Panc1 (cell line): ENCODE results near the gene PRMT9. TPM values are rescaled to one million over a fixed set of nuclear protein-coding genes. Genes with fewer than 3 reads are reported as not detected.

Source experiments
- ATAC-seq: fragments of 200-7000 bp; cut with Tn5 transposase; 2 replicates; pipeline ENCODE4 v1.9.1; 2020; ENCODE audit warnings: mild to moderate bottlenecking, moderate library complexity
- BruUV-seq: library from RNA; stranded (reverse); fragments of 400-500 nt; replicated peaks from 2 replicates; lab custom pipeline; 2021; lab: Mats Ljungman, UMichigan
- CTCF ChIA-PET: fragments of 300-600 bp; sonication (Branson Sonifier 250); formaldehyde crosslinking; loops from one replicate; lab custom pipeline; 2022; ENCODE audit warnings: antibody characterized with exemption; lab: Charles Lee
- POLR2A ChIA-PET: fragments of 300-600 bp; sonication (Branson Sonifier 250); formaldehyde crosslinking; loops from one replicate; lab custom pipeline; 2022; ENCODE audit warnings: antibody characterized with exemption; lab: Charles Lee
- DNase-seq: peaks from one replicate; pipeline ENCODE4 v3.0.0-alpha.2; 2010; ENCODE audit warnings: low read depth, low spot score
- H3K27ac ChIP-seq: 2 replicates; pipeline ENCODE4 v1.5.1; 2011; ENCODE audit warnings: mild to moderate bottlenecking, low read length, inconsistent platforms
- H3K27me3 ChIP-seq: fragments of 200-500 bp; sonication (Bioruptor generic); 2 replicates; pipeline ENCODE4 v1.6.0; 2014; ENCODE audit warnings: low read length, inconsistent platforms; ENCODE audit not compliant: control insufficient read depth, insufficient read depth
- H3K36me3 ChIP-seq: fragments of 200-500 bp; sonication (Bioruptor generic); 2 replicates; pipeline ENCODE4 v1.5.1; 2014; ENCODE audit warnings: inconsistent platforms, mild to moderate bottlenecking, low read length, moderate library complexity; ENCODE audit not compliant: control insufficient read depth, insufficient read depth
- H3K4me1 ChIP-seq: 2 replicates; pipeline ENCODE4 v1.5.1; 2011; ENCODE audit warnings: inconsistent platforms, mild to moderate bottlenecking, low read length, moderate library complexity; ENCODE audit not compliant: control insufficient read depth, insufficient read depth
- H3K4me3 ChIP-seq, 2 experiments: 2 replicates each; pipeline ENCODE4 v1.5.1; 2011 to 2012; ENCODE audit warnings: low read depth in 2 of 2, low read length in 2 of 2, mild to moderate bottlenecking in 2 of 2, inconsistent platforms in 1 of 2, moderate library complexity in 1 of 2
- H3K9me3 ChIP-seq: fragments of 200-500 bp; sonication (Bioruptor generic); 2 replicates; pipeline ENCODE4 v1.5.1; 2014; ENCODE audit warnings: low read depth, mild to moderate bottlenecking, inconsistent platforms, low read length, moderate library complexity; ENCODE audit not compliant: control insufficient read depth, insufficient read depth
- CTCF ChIP-seq: fragments of 450-650 bp; IDR thresholded peaks from 2 replicates; pipeline ENCODE4 v1.5.1; 2017; ENCODE audit warnings: mild to moderate bottlenecking
- POLR2AphosphoS5 ChIP-seq: IDR thresholded peaks from 2 replicates; pipeline ENCODE4 v1.6.1; 2012; ENCODE audit warnings: mild to moderate bottlenecking, low read depth, low read length, moderate library complexity
- REST ChIP-seq, 2 experiments: IDR thresholded peaks; 2 replicates each; pipeline ENCODE4 v1.6.1; 2011 to 2012; ENCODE audit warnings: low read depth in 2 of 2, control low read depth in 1 of 2, low read length in 1 of 2, mild to moderate bottlenecking in 1 of 2, moderate library complexity in 1 of 2; ENCODE audit not compliant: insufficient read depth in 1 of 2
- SIN3A ChIP-seq: IDR thresholded peaks from 2 replicates; pipeline ENCODE4 v1.6.1; 2012; ENCODE audit warnings: low read depth, mild to moderate bottlenecking, low read length, moderate library complexity, borderline replicate concordance; ENCODE audit not compliant: insufficient read depth
- TCF7L2 ChIP-seq: IDR thresholded peaks from 2 replicates; pipeline ENCODE4 v1.6.1; 2011; ENCODE audit warnings: mild to moderate bottlenecking, low read depth, low read length, inconsistent platforms
- in situ Hi-C: cut with HindIII; loops from 2 replicates; pipeline ENCODE4 v1.10.0; 2016; ENCODE audit warnings: low sequenced_read_pairs, low pct_unique_long_range_greater_than_20kb
- intact Hi-C: fragments of 100-400 bp; cut with micrococcal nuclease; formaldehyde crosslinking; loops from one replicate; pipeline ENCODE4 v1.10.0; 2022; ENCODE audit not compliant: unreplicated experiment
- total RNA-seq: library from RNA; stranded (reverse); gene quantifications from one replicate; pipeline ENCODE4 v1.2.1, GENCODE V29; 2021; ENCODE audit not compliant: unreplicated experiment

The PRMT9 gene
- total RNA-seq, 1 experiment from 2014 or later, result 4.4 TPM

DNA sequence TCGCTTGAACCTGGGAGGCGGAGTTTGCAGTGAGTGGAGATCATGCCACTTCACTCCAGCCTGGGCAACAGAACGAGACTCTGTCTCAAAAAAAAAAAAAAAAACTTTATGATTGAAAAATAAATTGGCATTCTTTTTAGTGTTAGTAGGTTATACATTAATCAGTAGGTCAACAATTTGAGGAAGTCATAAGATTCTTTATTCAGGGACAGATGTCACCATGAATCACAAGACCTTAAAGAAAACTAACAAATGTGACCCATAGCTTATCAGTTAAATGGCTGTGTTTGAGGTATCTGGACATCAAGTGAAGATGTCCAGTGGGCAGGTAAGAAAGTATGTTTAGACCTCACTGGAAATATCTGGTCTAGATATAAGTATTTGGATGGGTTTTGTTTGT lies 9.3 kb upstream of the PRMT9 start:
- POLR2A ChIA-PET, result no interaction called here
- ATAC-seq (no peak), DNase-seq (no peak)
- no peak overlapping the region for H3K4me3 ChIP-seq
- no peaks in the 10 kb centered on the region for H3K4me1 ChIP-seq
- no peaks in the 10 kb centered on the region for H3K9me3 ChIP-seq
- no peak overlapping the region for H3K27ac ChIP-seq
- in situ Hi-C loops, result no loop called here
- CTCF ChIA-PET, result interaction anchor here (1.4 kb wide), 1 partner anchor 174 kb away, joined by 3 read pairs; no protein-coding TSS in a partner anchor
- intact Hi-C loops, result loop anchor here (5.0 kb wide), 1 partner anchor 174 kb away; no protein-coding TSS in a partner anchor
- H3K27me3 ChIP-seq, result no peaks in the 10 kb centered on the region
- TF ChIP-seq TCF7L2 (no peak), REST (IDR thresholded peaks at IDR 0.05; ENCODE audit: insufficient read depth in 1 of 2, low read depth in 2 of 2, low read length in 1 of 2) (no peak), CTCF (no peak), SIN3A (no peak), POLR2AphosphoS5 (no peak)
- no TSS peak for BruUV-seq
- H3K36me3 ChIP-seq, result no peaks in the 10 kb centered on the region

- in situ Hi-C loops, result no loop called here
- Histone ChIP-seq H3K27me3 (no peaks in the 10 kb centered on the region), H3K4me1 (no peaks in the 10 kb centered on the region), H3K4me3 (no peak overlapping the region), H3K9me3 (no peaks in the 10 kb centered on the region), H3K27ac (no peak overlapping the region), H3K36me3 (no peaks in the 10 kb centered on the region)
- ATAC-seq, result no peak
- DNase-seq, result no peak
- ChIA-PET POLR2A (no interaction called here), CTCF (interaction anchor here (0.6 to 1.4 kb wide), 2 partner anchors 30 to 175 kb away, joined by 3 read pairs; no protein-coding TSS in a partner anchor)
- intact Hi-C loops, result loop anchor here (5.0 kb wide), 1 partner anchor 175 kb away; no protein-coding TSS in a partner anchor
- TF ChIP-seq TCF7L2 (no peak), REST (IDR thresholded peaks at IDR 0.05; ENCODE audit: insufficient read depth in 1 of 2, low read depth in 2 of 2, low read length in 1 of 2) (no peak), POLR2AphosphoS5 (no peak), CTCF (no peak), SIN3A (no peak)
- BruUV-seq, result no TSS peak
These were observed 7.9 kb upstream of the PRMT9 start for GRCh38 chr4:147691820-147692219.
